GM19351 (cell line): ENCODE results near the gene RASA3.

ENCODE experiments used
- ATAC-seq: cut with Tn5 transposase; IDR thresholded peaks from one replicate; pipeline ENCODE4 v1.9.1; 2021; ENCODE audit warnings: mild to moderate bottlenecking, moderate library complexity; ENCODE audit not compliant: unreplicated experiment

Gene RASA3

GRCh38 chr13:113962975-113963374, 169.4 kb downstream of the RASA3 start:
- no peak for ATAC-seq

- ATAC-seq, result no peak
Measured at GRCh38 chr13:113962386-113962785, 170.0 kb downstream of the RASA3 start.

GRCh38 chr13:113960276-113960948, 172.0 kb downstream of the RASA3 start:
- ATAC-seq, result no peak

- ATAC-seq, result no peak
Measured at GRCh38 chr13:113959198-113959597, 173.2 kb downstream of the RASA3 start.

- ATAC-seq, result no peak
Measured at GRCh38 chr13:113958373-113958772, 174.1 kb downstream of the RASA3 start.

- no peak for ATAC-seq
Measured at GRCh38 chr13:113956571-113956970, 175.9 kb downstream of the RASA3 start.

GRCh38 chr13:113955691-113956090, 176.7 kb downstream of the RASA3 start:
- no peak for ATAC-seq

- no peak for ATAC-seq
Measured at GRCh38 chr13:113955235-113955634, 177.2 kb downstream of the RASA3 start.

- ATAC-seq, result no peak
Measured at GRCh38 chr13:113954046-113954835, 178.2 kb downstream of the RASA3 start.

- no peak for ATAC-seq
Measured at GRCh38 chr13:113953561-113953960, 178.9 kb downstream of the RASA3 start.

GRCh38 chr13:113952983-113953520, 179.4 kb downstream of the RASA3 start:
- no peak for ATAC-seq

- ATAC-seq, result no peak
Measured at GRCh38 chr13:113952151-113952982, 180.1 kb downstream of the RASA3 start.

GRCh38 chr13:113951246-113951999, 181.0 kb downstream of the RASA3 start:
- ATAC-seq, result peak; percentile 80

GRCh38 chr13:113950451-113951245, 181.8 kb downstream of the RASA3 start:
- ATAC-seq, result peak; percentile 22

GRCh38 chr13:113949546-113949945, 182.9 kb downstream of the RASA3 start:
- ATAC-seq, result no peak

- no peak for ATAC-seq
Measured at GRCh38 chr13:113948034-113948742, 184.2 kb downstream of the RASA3 start.

GRCh38 chr13:113947311-113948033, 185.0 kb downstream of the RASA3 start:
- ATAC-seq, result no peak

GRCh38 chr13:113946409-113947181, 185.8 kb downstream of the RASA3 start:
- no peak for ATAC-seq
